ENCODE measurements around the gene TCF7L2.

- TF ChIP-seq ESRRG (CRISPR knock-in tag; IDR thresholded peaks at IDR 0.05), result no peak
- no peak for TF ChIP-seq CREB5 (CRISPR knock-in tag; IDR thresholded peaks at IDR 0.05; ENCODE audit: low read depth)
- TF ChIP-seq RARB (CRISPR knock-in tag; IDR thresholded peaks at IDR 0.05), result no peak
- no peak for TF ChIP-seq ZNF70 (CRISPR knock-in tag; IDR thresholded peaks at IDR 0.05)
- no peak for TF ChIP-seq PATZ1 (CRISPR knock-in tag; IDR thresholded peaks at IDR 0.05; ENCODE audit: borderline replicate concordance)
- TF ChIP-seq OSR1 (CRISPR knock-in tag; IDR thresholded peaks at IDR 0.05), result no peak
- TF ChIP-seq SNAI2 (CRISPR knock-in tag; IDR thresholded peaks at IDR 0.05), result no peak
- TF ChIP-seq, protein P1, sequence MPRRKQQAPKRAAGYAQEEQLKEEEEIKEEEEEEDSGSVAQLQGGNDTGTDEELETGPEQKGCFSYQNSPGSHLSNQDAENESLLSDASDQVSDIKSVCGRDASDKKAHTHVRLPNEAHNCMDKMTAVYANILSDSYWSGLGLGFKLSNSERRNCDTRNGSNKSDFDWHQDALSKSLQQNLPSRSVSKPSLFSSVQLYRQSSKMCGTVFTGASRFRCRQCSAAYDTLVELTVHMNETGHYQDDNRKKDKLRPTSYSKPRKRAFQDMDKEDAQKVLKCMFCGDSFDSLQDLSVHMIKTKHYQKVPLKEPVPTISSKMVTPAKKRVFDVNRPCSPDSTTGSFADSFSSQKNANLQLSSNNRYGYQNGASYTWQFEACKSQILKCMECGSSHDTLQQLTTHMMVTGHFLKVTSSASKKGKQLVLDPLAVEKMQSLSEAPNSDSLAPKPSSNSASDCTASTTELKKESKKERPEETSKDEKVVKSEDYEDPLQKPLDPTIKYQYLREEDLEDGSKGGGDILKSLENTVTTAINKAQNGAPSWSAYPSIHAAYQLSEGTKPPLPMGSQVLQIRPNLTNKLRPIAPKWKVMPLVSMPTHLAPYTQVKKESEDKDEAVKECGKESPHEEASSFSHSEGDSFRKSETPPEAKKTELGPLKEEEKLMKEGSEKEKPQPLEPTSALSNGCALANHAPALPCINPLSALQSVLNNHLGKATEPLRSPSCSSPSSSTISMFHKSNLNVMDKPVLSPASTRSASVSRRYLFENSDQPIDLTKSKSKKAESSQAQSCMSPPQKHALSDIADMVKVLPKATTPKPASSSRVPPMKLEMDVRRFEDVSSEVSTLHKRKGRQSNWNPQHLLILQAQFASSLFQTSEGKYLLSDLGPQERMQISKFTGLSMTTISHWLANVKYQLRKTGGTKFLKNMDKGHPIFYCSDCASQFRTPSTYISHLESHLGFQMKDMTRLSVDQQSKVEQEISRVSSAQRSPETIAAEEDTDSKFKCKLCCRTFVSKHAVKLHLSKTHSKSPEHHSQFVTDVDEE (CRISPR knock-in tag; IDR thresholded peaks at IDR 0.05), result no peak
Measured at GRCh38 chr10:113085776-113086175, 135.7 kb downstream of the TCF7L2 start.

Data from SK-N-SH treated with all-trans-retinoic acid at 6 μM for 48 hours (cell line).